ENCODE results near the gene CABP1.

CABP1 gene

GRCh38 chr12:120696626-120697025 is 56.2 kb downstream of the CABP1 start:
- no peak for DNase-seq (ENCODE audit: low read depth)

GRCh38 chr12:120697344-120697743 is 56.9 kb downstream of the CABP1 start:
- no peak for DNase-seq (ENCODE audit: low read depth)

- no peak for DNase-seq (ENCODE audit: low read depth)
These were observed 58.2 kb downstream of the CABP1 start for GRCh38 chr12:120698665-120699064.

- DNase-seq (ENCODE audit: low read depth) = no peak
These were observed 59.1 kb downstream of the CABP1 start for GRCh38 chr12:120699553-120699952.

GRCh38 chr12:120700886-120701285 is 60.5 kb downstream of the CABP1 start:
- DNase-seq (ENCODE audit: low read depth) = no peak

GRCh38 chr12:120702637-120703036 is 62.2 kb downstream of the CABP1 start:
- no peak for DNase-seq (ENCODE audit: low read depth)

- DNase-seq (ENCODE audit: low read depth) = no peak
These were observed 63.0 kb downstream of the CABP1 start for GRCh38 chr12:120703311-120703942.

GRCh38 chr12:120705618-120706017 is 65.2 kb downstream of the CABP1 start:
- no peak for DNase-seq (ENCODE audit: low read depth)

- no peak for DNase-seq (ENCODE audit: low read depth)
These were observed 65.6 kb downstream of the CABP1 start for GRCh38 chr12:120706029-120706428.

GRCh38 chr12:120708651-120709050 is 68.2 kb downstream of the CABP1 start:
- DNase-seq (ENCODE audit: low read depth) = no peak

- no peak for DNase-seq (ENCODE audit: low read depth)
These were observed 69.8 kb downstream of the CABP1 start, which contains the start of gene UNC119B for GRCh38 chr12:120710031-120710804. TSS of gene UNC119B (plus strand) at chr12:120710458. CDS start at chr12:120710475, 17 bp downstream.

- no peak for DNase-seq (ENCODE audit: low read depth)
These were observed 70.4 kb downstream of the CABP1 start for GRCh38 chr12:120710805-120711296.

GRCh38 chr12:120711411-120711810 is 71.0 kb downstream of the CABP1 start:
- no peak for DNase-seq (ENCODE audit: low read depth)

- no peak for DNase-seq (ENCODE audit: low read depth)
These were observed 72.2 kb downstream of the CABP1 start for GRCh38 chr12:120712610-120713009.

GRCh38 chr12:120713861-120714482 is 73.5 kb downstream of the CABP1 start:
- DNase-seq (ENCODE audit: low read depth) = peak; percentile 29
